A673 (cell line): ENCODE data around the gene ST6GALNAC3.
"Not testable (repeated sequence)": the region's sequence is repeated elsewhere in the genome, so short reads cannot be mapped to it uniquely, and the experiment has no call there.

Experiments used
- EZH2 ChIP-seq: fragments of 200-600 bp; sonication (generic); IDR thresholded peaks from 2 replicates; pipeline ENCODE4 v1.6.1; 2017; ENCODE audit warnings: borderline replicate concordance, low read depth, mild to moderate bottlenecking, mixed read lengths, antibody characterized with exemption, low read length; ENCODE audit not compliant: poor library complexity, severe bottlenecking
- TF ChIP-seq, protein P1 (sequence below): fragments of 300-800, 200-600 bp; sonication (generic); conservative IDR thresholded peaks from 2 replicates; pipeline ENCODE4 v1.5.1; 2017; ENCODE audit warnings: low read depth, mild to moderate bottlenecking, antibody characterized with exemption, low read length, moderate library complexity, mixed read lengths

DNA sequence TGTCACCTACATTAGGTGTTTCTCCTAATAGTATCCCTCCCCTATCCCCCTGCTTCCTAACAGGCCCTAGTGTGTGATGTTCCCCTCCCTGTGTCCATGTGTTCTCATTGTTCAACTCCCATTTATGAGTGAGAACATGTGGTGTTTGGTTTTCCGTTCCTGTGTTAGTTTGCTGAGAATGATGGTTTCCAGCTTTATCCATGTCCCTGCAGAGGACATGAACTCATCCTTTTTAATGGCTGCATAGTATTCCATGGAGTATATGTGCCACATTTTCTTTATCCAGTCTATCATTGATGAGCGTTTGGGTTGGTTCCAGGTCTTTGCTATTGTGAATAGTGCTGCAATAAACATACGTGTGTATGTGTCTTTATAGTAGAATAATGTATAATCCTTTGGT lies 267.3 kb downstream of the ST6GALNAC3 start:
- TF ChIP-seq, protein P1, sequence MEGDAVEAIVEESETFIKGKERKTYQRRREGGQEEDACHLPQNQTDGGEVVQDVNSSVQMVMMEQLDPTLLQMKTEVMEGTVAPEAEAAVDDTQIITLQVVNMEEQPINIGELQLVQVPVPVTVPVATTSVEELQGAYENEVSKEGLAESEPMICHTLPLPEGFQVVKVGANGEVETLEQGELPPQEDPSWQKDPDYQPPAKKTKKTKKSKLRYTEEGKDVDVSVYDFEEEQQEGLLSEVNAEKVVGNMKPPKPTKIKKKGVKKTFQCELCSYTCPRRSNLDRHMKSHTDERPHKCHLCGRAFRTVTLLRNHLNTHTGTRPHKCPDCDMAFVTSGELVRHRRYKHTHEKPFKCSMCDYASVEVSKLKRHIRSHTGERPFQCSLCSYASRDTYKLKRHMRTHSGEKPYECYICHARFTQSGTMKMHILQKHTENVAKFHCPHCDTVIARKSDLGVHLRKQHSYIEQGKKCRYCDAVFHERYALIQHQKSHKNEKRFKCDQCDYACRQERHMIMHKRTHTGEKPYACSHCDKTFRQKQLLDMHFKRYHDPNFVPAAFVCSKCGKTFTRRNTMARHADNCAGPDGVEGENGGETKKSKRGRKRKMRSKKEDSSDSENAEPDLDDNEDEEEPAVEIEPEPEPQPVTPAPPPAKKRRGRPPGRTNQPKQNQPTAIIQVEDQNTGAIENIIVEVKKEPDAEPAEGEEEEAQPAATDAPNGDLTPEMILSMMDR = not testable (repeated sequence)
- TF ChIP-seq EZH2 = not testable (repeated sequence)
